Ovary (tissue), 3 donors: ENCODE data around the gene HIVEP1.

Experiments
- EP300 ChIP-seq: sonication (generic); formaldehyde crosslinking; IDR thresholded peaks from one replicate; pipeline ENCODE4 v1.6.1; 2017; ENCODE audit warnings: antibody characterized with exemption
- TF ChIP-seq, protein P1 (sequence below), 3 donors: fragments of 450-650 bp in 2 of 3; fragments of 200-600 bp in 1 of 3; IDR thresholded peaks; one replicate each; pipeline versions ENCODE4 v1.5.1 to v1.8.0; 2016 to 2022; ENCODE audit warnings: antibody characterized with exemption in 3 of 3, mild to moderate bottlenecking in 1 of 3
- donor health status: DM: no; HTN: no; CAD: no.

DNA sequence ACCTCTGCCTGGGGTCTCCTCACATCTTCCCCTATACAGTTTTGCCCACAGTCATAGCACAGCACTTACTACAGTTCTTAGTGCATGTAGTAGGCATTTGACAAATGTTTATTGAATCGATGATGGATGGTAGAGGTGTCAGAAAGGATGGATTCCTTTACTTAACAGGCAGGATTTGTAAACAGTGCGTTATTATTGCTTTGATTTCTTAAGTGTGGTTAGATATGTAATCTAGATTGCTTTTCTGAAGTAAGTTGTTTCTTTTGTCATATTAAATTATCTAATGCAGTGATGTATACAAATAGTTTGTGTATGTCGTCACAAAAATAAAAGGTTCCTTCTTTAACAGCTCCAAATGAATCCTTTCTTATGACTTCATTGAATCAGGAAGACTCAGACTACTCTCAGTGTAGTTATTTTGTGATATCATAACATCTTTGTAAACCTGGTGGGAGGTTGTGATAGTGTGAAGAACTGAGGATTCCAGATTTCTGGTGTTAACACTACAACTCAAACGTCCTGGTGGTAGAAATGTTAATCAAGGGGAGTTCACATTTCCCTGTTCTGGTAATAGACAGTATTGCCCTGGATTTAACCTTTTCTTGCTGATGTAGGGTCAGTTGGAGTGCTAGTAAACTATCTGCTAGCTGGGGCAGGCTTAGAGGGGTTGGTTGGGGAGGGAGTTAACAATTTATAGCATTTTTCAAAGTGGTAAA lies 87.7 kb downstream of the HIVEP1 start:
- TF ChIP-seq, protein P1, sequence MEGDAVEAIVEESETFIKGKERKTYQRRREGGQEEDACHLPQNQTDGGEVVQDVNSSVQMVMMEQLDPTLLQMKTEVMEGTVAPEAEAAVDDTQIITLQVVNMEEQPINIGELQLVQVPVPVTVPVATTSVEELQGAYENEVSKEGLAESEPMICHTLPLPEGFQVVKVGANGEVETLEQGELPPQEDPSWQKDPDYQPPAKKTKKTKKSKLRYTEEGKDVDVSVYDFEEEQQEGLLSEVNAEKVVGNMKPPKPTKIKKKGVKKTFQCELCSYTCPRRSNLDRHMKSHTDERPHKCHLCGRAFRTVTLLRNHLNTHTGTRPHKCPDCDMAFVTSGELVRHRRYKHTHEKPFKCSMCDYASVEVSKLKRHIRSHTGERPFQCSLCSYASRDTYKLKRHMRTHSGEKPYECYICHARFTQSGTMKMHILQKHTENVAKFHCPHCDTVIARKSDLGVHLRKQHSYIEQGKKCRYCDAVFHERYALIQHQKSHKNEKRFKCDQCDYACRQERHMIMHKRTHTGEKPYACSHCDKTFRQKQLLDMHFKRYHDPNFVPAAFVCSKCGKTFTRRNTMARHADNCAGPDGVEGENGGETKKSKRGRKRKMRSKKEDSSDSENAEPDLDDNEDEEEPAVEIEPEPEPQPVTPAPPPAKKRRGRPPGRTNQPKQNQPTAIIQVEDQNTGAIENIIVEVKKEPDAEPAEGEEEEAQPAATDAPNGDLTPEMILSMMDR (IDR thresholded peaks at IDR 0.05): no peak
- no peak for TF ChIP-seq EP300
